HG02840 (cell line): ENCODE data around the gene RTL10.

Experiments used
- ATAC-seq: cut with Tn5 transposase; IDR thresholded peaks from one replicate; pipeline ENCODE4 v1.9.1; 2021; ENCODE audit warnings: mild to moderate bottlenecking, moderate library complexity, moderate number of reproducible peaks; ENCODE audit not compliant: unreplicated experiment, low FRiP score

Gene RTL10

DNA sequence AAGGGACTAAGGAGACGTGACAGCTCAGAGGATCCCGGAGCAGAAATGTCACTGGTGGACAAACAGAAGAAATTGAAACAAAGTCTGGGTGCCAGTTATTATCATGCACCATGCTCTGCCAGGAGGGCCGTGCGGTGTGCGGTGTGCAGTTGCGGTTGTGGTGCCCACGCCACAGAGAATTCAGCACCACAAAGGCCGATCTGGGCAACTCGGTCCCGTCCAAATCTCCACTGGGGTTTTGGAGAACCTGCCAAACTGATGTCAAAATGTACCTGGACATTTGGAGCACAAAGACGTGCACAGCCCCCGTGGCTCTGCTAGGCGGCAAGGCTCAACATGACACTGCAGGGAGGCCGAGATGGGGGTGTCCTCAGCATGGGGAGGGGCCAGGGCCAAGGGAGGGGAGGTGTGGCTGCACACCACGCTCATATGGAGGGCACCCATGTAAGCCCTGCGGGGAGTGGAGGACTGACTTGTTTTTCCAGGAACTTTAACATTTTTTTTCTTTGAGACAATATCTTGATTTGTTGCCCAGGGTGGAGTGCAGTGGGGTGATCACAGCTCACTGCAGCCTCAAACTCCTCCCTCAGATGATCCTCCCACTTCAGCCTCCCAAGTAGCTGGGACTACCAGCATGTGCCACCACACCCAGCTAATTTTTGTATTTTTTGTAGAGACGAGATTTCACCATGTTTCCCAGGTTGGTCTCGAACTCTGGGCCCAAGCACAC lies 39.4 kb downstream of the RTL10 start:
- no peak for ATAC-seq

- no peak for ATAC-seq
These were observed 40.2 kb downstream of the RTL10 start for GRCh38 chr22:19814428-19814827.

DNA sequence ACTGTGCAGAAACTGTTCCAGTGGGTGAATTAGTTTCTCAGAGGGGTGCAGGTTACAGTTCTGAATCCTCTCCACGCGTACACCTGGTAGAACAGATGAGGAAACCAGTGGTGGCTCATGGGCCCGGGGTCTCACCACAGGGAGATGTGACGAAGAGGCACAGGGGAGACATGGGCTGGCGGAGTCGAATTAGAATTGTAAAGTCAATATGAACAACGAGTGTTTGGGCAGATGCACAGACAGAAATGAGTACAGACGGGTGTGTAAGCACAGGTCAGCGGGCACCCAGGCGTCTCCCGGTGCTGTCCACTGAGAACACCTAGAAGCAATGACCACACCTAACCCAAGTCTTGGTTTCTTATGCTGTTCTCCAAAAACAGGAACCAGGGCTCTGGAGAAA lies 41.8 kb downstream of the RTL10 start:
- no peak for ATAC-seq

- no peak for ATAC-seq
These were observed 42.6 kb downstream of the RTL10 start for GRCh38 chr22:19811811-19812771.

DNA sequence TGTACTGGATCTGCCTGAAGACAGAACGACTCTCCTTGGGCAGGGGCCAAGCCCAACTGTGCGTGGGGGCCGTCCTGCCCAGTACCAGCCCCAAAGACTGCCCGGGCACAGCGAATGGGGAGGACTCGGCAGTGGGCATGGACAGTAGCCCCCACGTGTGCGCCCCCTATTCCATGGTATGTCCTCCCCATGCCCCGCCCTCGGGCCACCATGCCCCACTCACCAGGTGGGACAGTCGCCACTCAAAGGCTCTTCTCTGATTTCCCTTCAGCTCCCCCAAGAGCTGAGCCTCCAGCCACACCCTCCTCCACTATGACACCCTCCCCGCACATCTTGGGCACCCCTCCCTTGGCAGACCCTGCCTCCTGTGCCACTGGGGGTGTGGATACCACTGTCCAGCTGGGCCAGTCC lies 43.5 kb downstream of the RTL10 start:
- ATAC-seq = no peak

DNA sequence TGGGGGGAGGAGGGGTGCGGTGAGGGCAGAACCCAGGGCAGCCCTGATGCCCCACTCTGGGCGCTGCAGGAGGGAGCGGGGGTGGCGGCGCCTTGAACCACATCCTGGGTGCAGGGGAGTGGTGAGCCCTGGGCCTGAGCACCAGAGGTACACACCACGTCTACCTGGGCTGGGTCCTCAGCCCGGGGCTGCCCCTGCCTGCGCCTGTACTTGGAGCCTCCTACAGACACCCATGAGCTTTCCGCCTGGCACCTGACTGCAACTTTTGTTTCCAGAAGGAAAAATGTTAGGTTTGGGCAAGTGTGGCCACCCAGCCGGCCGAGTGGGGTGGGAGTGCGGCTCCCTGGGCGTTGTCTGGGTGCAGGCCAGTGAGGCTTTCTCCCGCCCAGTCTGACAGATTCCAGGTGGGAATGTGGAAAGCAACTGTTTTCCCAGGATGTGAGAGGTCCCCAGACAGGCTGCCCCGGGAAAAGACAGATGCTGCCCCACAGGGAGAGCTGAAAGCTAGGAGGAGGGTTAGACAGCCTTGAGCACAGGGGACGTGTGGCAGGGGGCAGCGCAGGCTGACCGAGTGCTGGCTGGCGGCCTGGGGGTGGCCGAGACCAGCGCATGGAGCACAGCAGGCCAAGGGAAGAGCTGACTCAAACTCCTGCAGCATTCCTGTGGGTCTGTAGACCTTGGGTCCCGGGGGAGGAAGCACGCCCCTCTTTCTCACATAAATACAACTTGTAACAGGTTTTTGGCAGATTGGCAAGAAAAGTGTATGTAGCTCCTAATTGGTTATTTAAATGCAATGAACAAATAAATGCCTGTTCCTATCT lies 44.1 kb downstream of the RTL10 start:
- no peak for ATAC-seq

DNA sequence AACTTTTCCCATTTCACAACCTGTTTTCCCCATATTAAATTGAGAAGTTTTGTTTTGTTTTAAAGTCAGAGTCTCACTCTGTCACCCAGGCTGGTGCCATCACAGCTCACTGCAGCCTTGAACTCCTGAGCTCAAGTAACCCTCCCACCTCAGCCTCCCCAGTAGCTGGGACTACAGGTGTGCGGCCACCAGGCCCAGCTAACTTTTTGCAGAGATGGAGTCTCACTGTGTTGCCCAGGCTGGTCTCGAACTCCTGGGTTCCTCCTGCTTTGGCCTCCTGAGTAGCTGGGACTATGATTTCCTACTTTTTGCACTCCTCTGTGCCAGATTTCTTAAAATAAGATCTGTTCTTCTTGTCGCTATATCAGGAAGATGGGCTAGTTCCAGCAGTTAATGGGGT lies 44.9 kb downstream of the RTL10 start:
- ATAC-seq = no peak

- no peak for ATAC-seq
These were observed 45.7 kb downstream of the RTL10 start for GRCh38 chr22:19808873-19809478.

DNA sequence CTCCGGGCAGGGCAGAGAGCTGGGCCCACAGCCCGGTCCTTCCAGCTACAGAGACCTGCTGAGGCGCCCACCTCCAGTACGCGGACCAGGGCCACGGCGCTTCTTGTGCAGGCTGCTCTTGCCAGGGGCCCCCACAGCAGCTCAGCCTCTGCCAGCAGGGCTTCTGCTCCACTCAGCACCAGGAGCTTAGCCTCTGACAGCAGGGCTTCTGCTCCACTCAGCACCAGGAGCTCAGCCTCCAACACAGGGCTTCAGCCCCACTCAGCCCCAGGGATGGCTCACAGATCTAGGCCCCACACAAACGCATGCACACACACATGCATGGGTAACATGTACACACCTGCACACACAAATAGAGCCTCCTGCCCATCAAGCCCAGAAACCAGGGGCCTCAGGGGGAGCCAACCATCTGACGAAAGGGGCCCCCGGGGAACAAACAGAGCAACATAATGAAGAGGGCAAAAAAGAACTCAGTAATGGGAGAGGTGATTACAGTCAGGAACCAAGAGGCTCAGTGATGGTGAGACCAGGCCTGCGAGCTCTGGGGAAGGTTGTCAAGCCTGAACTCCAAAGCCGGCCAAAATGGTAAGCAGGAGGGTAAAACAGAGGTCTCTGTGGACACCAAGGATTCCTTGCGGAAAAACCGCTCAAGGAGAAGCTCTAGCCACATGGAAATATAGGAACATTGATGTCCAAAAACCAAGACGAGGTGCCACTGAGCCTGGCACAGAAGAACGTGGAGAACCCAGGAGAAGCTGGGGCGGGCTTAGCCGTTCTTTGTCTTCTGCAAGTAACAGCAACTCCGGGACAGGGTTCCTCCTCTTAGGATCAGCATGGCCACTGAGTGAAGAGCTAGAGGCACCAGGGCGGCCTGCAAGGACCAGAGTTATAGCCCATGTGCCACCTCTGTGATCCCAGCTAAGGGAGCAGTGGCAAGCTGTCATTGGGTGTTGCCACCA lies 46.5 kb downstream of the RTL10 start:
- ATAC-seq = no peak

- no peak for ATAC-seq
These were observed 47.3 kb downstream of the RTL10 start for GRCh38 chr22:19807161-19807913.

- no peak for ATAC-seq
These were observed 48.2 kb downstream of the RTL10 start for GRCh38 chr22:19806213-19807160.

- no peak for ATAC-seq
These were observed 48.9 kb downstream of the RTL10 start for GRCh38 chr22:19805821-19806212.
